ENCODE data around the gene PVALB. TPM values are rescaled to one million over a fixed set of nuclear protein-coding genes. Genes with fewer than 3 reads are reported as not detected.

The PVALB gene
- total RNA-seq, 1 donor from 2014 or later: not detected

GRCh38 chr22:36840106-36840505, 23.3 kb upstream of the PVALB start:
- no peak for DNase-seq (ENCODE audit: low spot score in 2 of 2)
- Histone ChIP-seq H3K36me3 (no peaks in the 10 kb centered on the region), H3K27ac (no peak overlapping the region), H3K9me3 (no peaks in the 10 kb centered on the region), H3K27me3 (no peaks in the 10 kb centered on the region), H3K4me3 (no peak overlapping the region), H3K4me1 (no peaks in the 10 kb centered on the region)
- TF ChIP-seq CTCF (IDR thresholded peaks at IDR 0.05): no peak
- intact Hi-C loops (cut with DNase I): no loop called here

- no peaks in the 10 kb centered on the region for H3K36me3 ChIP-seq
- no peaks in the 10 kb centered on the region for H3K27me3 ChIP-seq
- no peak for DNase-seq (ENCODE audit: low spot score in 2 of 2)
- H3K4me1 ChIP-seq: no peaks in the 10 kb centered on the region
- no peak overlapping the region for H3K4me3 ChIP-seq
- H3K9me3 ChIP-seq: no peaks in the 10 kb centered on the region
- no peak overlapping the region for H3K27ac ChIP-seq
- no peak for TF ChIP-seq CTCF (IDR thresholded peaks at IDR 0.05)
- intact Hi-C loops (cut with DNase I): no loop called here
Observed at GRCh38 chr22:36839356-36840073, 22.7 kb upstream of the PVALB start.

- DNase-seq (ENCODE audit: low spot score in 2 of 2): no peak
- Histone ChIP-seq H3K9me3 (no peaks in the 10 kb centered on the region), H3K27me3 (no peaks in the 10 kb centered on the region), H3K4me3 (no peak overlapping the region), H3K4me1 (no peaks in the 10 kb centered on the region), H3K36me3 (no peaks in the 10 kb centered on the region), H3K27ac (no peak overlapping the region)
- intact Hi-C loops (cut with DNase I): no loop called here
- TF ChIP-seq CTCF (IDR thresholded peaks at IDR 0.05): no peak
Observed at GRCh38 chr22:36838119-36839030, 21.5 kb upstream of the PVALB start.

- Histone ChIP-seq H3K36me3 (no peaks in the 10 kb centered on the region), H3K27ac (no peak overlapping the region), H3K4me1 (no peaks in the 10 kb centered on the region), H3K4me3 (no peak overlapping the region), H3K27me3 (no peaks in the 10 kb centered on the region), H3K9me3 (no peaks in the 10 kb centered on the region)
- DNase-seq (ENCODE audit: low spot score in 2 of 2): no peak
- TF ChIP-seq CTCF (IDR thresholded peaks at IDR 0.05): no peak
- intact Hi-C loops (cut with DNase I): no loop called here
Observed at GRCh38 chr22:36835903-36836302, 19.1 kb upstream of the PVALB start.

GRCh38 chr22:36833073-36833472, 16.2 kb upstream of the PVALB start:
- intact Hi-C loops (cut with DNase I): no loop called here
- TF ChIP-seq CTCF (IDR thresholded peaks at IDR 0.05): no peak
- no peak overlapping the region for H3K27ac ChIP-seq
- no peaks in the 10 kb centered on the region for H3K36me3 ChIP-seq
- no peaks in the 10 kb centered on the region for H3K9me3 ChIP-seq
- DNase-seq (ENCODE audit: low spot score in 2 of 2): no peak
- H3K27me3 ChIP-seq: no peaks in the 10 kb centered on the region
- no peaks in the 10 kb centered on the region for H3K4me1 ChIP-seq
- no peak overlapping the region for H3K4me3 ChIP-seq

Measured in ascending aorta (tissue), 2 donors.